GM21515 (cell line): ENCODE results near the gene RPL10A.
"Not testable (repeated sequence)": the region's sequence is repeated elsewhere in the genome, so short reads cannot be mapped to it uniquely, and the experiment has no call there.

Source experiments
- ATAC-seq: cut with Tn5 transposase; IDR thresholded peaks from one replicate; pipeline ENCODE4 v1.9.1; 2021; ENCODE audit not compliant: unreplicated experiment

The RPL10A gene

DNA sequence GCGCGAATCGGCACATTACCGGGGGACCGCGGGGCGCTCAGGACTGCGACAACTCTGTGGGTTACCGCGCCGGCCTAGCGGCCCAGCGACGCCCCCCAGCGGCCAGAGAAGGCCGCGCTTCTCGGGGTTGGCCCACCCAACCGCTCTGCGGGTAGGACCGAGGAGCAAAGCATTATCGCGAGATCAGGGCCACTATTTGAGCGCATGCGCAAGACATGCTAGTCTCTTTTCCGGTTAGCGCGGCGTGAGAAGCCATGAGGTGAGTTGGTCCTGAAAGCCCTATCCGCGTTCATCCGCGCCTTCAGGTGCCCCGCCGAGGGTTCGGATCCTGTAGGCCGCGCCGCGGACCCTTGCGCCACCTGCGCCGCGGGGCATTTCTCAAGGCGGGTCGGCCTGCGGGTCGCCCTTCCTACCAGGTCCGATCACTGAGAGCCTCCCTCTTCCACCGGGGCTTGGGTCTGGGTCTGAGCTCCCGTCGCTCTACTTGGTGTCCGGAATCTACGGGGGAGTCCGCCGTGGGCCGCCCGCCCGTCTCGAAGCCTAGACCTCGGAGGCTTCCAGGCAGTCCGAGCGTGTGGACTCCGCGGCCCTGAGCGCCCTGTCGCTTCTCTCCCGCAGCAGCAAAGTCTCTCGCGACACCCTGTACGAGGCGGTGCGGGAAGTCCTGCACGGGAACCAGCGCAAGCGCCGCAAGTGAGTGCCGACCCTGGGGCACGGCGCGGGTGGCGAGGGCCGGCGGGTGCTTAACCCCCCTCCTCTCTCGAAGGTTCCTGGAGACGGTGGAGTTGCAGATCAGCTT is at the start of gene RPL10A:
Gene RPL10A (plus strand): TSS at position 221 of the 799 bp plus-strand sequence. CDS start 34 bp downstream, at position 255.
- peak; percentile 85 for ATAC-seq

DNA sequence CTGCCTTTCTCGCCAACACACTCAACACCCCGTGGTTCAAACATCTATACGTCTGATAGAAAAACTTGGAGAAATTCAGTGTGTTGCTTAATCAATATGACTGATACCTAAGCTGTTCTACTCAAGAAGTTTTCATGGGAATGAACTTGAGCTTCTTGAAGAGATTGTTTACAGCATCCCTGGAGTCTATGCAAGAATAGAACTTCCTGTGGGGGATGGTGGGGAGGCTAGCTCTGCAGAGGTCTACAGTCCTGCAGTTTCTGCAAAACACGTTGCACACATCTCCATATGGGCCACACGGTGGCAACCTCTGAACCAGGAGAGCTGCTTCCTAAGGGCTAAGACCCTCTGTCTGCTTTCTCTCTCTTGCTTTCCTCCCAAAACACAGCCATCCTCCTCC is 48.8 kb upstream of the RPL10A start:
- ATAC-seq, result no peak

GRCh38 chr6:35419961-35420360 is 48.2 kb upstream of the RPL10A start:
- ATAC-seq, result no peak

DNA sequence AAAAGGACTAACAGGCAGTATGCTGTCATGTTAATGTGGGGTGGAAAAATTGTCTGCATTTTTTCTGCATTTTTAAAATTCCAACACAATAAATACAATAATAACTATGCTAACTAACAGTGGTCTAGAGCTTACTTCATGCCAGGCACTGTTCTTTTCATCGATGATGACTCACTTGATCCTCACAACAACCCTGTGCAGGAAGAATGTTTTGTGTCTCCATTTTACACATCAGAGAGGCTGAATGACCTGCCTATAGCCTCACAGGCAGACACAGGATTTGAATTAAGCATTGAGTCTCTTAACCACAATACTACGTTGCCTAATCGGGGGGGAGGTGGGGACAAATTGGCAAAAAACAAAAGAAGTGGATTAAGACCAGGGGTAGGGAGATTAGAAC is 42.9 kb upstream of the RPL10A start:
- ATAC-seq, result no peak

- no peak for ATAC-seq
Observed at GRCh38 chr6:35426074-35426473, 42.1 kb upstream of the RPL10A start.

DNA sequence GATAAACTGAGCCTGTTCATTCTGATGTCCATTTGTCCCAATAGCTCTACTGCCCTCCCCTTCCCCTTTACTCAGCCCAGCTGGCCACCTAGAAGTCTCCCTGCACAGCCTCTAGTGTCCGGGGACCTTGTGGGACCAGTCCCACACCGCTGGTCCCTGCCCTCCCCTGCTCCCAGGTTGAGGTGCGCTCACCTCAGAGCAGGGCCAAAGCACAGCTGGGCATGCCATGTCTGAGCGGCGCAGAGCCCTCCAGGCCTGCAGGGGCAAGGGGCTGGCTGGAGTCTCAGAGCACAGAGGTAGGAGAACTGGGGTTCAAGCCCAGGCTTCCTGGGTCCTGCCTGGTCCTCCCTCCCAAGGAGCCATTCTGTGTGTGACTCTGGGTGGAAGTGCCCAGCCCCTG is 40.8 kb upstream of the RPL10A start:
- no peak for ATAC-seq

DNA sequence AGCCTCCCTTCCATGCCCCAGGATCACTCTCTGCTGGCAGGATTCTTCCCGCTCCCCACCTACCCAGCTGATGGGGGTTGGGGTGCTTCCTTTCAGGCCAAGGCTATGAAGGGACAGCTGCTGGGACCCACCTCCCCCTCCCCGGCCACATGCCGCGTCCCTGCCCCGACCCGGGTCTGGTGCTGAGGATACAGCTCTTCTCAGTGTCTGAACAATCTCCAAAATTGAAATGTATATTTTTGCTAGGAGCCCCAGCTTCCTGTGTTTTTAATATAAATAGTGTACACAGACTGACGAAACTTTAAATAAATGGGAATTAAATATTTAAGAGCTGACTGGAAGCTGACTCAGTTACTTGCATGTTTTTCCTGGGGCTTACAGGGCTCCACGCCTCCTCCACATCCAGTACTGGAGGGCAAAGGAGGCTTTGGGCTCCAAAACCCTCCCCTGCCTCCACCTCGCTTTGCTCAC is 40.3 kb upstream of the RPL10A start:
- ATAC-seq, result no peak

- ATAC-seq, result no peak
Observed at GRCh38 chr6:35428421-35429149, 39.6 kb upstream of the RPL10A start.

- ATAC-seq, result no peak
Observed at GRCh38 chr6:35429463-35429862, 38.7 kb upstream of the RPL10A start.

GRCh38 chr6:35432291-35432690 is 35.9 kb upstream of the RPL10A start:
- ATAC-seq, result no peak

GRCh38 chr6:35432702-35433101 is 35.5 kb upstream of the RPL10A start:
- not testable (repeated sequence) for ATAC-seq

DNA sequence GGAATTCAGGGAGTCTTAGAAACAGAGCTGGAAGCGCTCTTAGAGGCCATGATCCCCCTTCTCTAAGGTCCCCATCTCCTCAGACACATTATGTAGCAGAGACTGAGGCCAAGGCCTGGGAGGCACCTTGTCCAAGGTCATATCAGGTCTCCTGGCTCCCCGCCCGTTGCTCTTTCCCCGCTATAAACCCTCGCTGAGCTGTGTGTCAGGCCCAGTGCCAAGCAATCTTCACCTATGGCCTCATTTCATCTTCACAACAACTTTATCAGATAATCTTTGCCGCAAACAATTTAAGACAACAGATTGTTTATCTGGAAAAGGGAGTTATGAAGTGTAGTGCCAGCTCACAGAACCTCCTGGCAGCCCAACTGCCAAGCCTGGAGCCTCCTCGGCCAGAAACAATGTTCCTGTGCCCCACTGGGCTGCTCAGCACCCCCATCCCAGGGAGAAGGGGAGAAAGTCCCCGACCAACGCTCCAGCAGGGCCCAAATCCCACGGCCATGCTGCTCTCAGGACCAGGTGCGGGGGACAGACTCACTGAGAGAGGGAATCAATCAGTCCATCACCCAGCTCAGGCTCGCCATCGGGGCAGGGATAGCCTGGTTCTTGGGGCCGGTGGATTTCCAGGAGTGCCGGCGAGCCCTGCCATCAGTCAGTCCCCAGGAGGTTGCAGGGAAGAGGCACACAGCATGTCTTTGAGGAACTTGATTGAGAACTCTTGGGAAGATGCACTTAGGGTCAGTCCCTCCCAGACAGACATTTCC is 32.9 kb upstream of the RPL10A start:
- no peak for ATAC-seq

- ATAC-seq, result no peak
Observed at GRCh38 chr6:35436071-35436857, 31.9 kb upstream of the RPL10A start.

- not testable (repeated sequence) for ATAC-seq
Observed at GRCh38 chr6:35438378-35439065, 29.7 kb upstream of the RPL10A start.

DNA sequence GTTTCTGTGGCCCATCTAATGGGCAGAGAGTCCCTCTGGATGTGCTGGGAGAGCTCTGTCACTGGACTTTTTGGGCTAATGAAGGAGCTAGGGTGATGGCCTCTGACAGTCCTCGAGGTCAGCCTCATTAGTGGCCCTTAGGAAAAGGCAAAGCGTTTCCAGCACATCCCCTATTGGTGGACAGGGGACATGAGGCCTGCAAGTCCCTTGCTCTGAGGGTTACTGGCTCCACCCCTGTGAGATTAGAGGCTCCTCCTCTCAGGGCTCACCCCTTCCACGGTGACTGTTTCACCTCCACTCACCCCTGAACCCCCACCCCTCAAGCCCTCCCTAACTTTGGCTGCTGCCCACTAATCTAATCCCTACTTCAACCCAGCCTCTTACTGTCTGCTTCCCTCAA is 28.9 kb upstream of the RPL10A start:
- ATAC-seq, result no peak

DNA sequence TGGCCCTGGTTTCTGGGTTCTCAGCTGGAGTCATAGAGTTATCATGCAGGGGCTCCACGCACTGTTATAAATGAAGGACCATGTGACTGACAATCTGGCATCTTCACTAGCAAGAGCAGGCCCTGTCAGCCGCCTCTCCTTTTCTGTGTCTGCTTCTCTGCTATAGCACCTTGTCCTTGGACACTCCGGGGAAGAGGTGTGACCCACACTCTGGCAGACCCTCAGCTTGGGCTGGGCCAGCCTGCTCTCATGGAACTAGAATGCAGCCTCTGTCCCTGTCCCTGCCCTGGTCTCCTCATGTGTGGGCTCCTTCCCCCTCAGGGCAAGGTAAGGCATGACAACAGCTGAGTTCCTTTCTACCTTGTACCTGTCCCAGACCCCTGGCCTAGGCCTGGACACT is 27.0 kb upstream of the RPL10A start:
- ATAC-seq, result no peak

- no peak for ATAC-seq
Observed at GRCh38 chr6:35441642-35442041, 26.6 kb upstream of the RPL10A start.

GRCh38 chr6:35442693-35443092 is 25.5 kb upstream of the RPL10A start:
- no peak for ATAC-seq

- ATAC-seq, result no peak
Observed at GRCh38 chr6:35443341-35444030, 24.7 kb upstream of the RPL10A start.

DNA sequence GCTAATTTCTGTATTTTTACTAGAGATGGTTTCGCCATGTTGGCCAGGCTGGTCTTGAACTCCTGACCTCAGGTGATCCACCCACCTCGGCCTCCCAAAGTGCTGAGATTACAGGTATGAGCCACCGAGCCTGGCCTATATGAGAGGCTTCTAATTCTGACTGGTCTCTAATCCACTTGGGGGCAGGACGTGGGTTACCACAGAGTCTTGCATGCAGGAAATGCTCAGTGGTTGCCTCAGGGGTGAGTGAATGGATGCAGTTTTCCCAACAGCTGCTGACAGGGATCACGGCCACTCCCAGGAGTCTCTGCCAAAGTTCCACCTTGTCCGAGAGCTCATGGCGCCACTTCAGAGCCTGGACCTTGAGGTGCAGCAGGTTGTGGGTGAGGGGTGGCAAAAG is 22.5 kb upstream of the RPL10A start:
- ATAC-seq, result no peak
